CD4-positive, alpha-beta T cell treated with Interleukin-15 for 1 hour (primary cell): ENCODE data around the gene ZNF740.
"Not testable (repeated sequence)": the region's sequence is repeated elsewhere in the genome, so short reads cannot be mapped to it uniquely, and the experiment has no call there.

Experiments
- DNase-seq: peaks from one replicate; pipeline ENCODE4 v3.0.0-alpha.2; 2020

Gene ZNF740

GRCh38 chr12:53180220-53180930 lies at the start of gene ZNF740, which contains the start of gene CSAD:
Gene ZNF740 (plus strand): TSS chr12:53180722. CDS start chr12:53181984, 1,262 bp downstream.
Gene CSAD (minus strand): TSS chr12:53180925. CDS start chr12:53173470, 7,455 bp downstream.
- DNase-seq: peak; percentile 99

- no peak for DNase-seq
Measured at GRCh38 chr12:53131844-53132243, 48.7 kb upstream of the ZNF740 start.

- no peak for DNase-seq
Measured at GRCh38 chr12:53133722-53134121, 46.8 kb upstream of the ZNF740 start.

- DNase-seq: no peak
Measured at GRCh38 chr12:53143355-53143754, 37.2 kb upstream of the ZNF740 start.

- DNase-seq: no peak
Measured at GRCh38 chr12:53145383-53146260, 34.9 kb upstream of the ZNF740 start.

- no peak for DNase-seq
Measured at GRCh38 chr12:53147181-53147580, 33.3 kb upstream of the ZNF740 start.

GRCh38 chr12:53147653-53148052 lies 32.9 kb upstream of the ZNF740 start:
- DNase-seq: no peak

GRCh38 chr12:53151039-53151438 lies 29.5 kb upstream of the ZNF740 start:
- DNase-seq: no peak

- no peak for DNase-seq
Measured at GRCh38 chr12:53152390-53152789, 28.1 kb upstream of the ZNF740 start.

GRCh38 chr12:53159195-53159839 lies 21.2 kb upstream of the ZNF740 start:
- peak; percentile 85 for DNase-seq

GRCh38 chr12:53160000-53160399 lies 20.5 kb upstream of the ZNF740 start:
- DNase-seq: no peak

- DNase-seq: no peak
Measured at GRCh38 chr12:53160673-53161072, 19.8 kb upstream of the ZNF740 start.

- no peak for DNase-seq
Measured at GRCh38 chr12:53161119-53161911, 19.2 kb upstream of the ZNF740 start.

GRCh38 chr12:53163008-53163407 lies 17.5 kb upstream of the ZNF740 start:
- not testable (repeated sequence) for DNase-seq

- DNase-seq: no peak
Measured at GRCh38 chr12:53166837-53167236, 13.7 kb upstream of the ZNF740 start.

- no peak for DNase-seq
Measured at GRCh38 chr12:53169644-53170043, 10.9 kb upstream of the ZNF740 start.

GRCh38 chr12:53170215-53170614 lies 10.3 kb upstream of the ZNF740 start:
- no peak for DNase-seq

GRCh38 chr12:53170876-53171724 lies 9.4 kb upstream of the ZNF740 start:
- no peak for DNase-seq

- DNase-seq: no peak
Measured at GRCh38 chr12:53171725-53172329, 8.7 kb upstream of the ZNF740 start.

GRCh38 chr12:53172352-53172751 lies 8.2 kb upstream of the ZNF740 start:
- no peak for DNase-seq

GRCh38 chr12:53173085-53173715 lies 7.3 kb upstream of the ZNF740 start:
- DNase-seq: no peak
